AG04449 (cell line): ENCODE data around the gene TANK.
A peak's percentile ranks its signal among the peaks of the same experiment; 100 is the strongest.

ENCODE experiments used
- CTCF ChIA-PET: fragments of 350-600 bp; formaldehyde crosslinking; extraction: SDS; loops from one replicate; lab custom pipeline; 2021; ENCODE audit warnings: antibody characterized with exemption; lab: Yijun Ruan, JAX
- POLR2A ChIA-PET: fragments of 400-600, 350-600 bp; formaldehyde crosslinking; extraction: SDS; loops from one replicate; lab custom pipeline; 2020; ENCODE audit warnings: antibody characterized with exemption, inconsistent platforms; lab: Yijun Ruan, JAX
- DNase-seq: peaks from one replicate; pipeline ENCODE4 v3.0.0-alpha.2; 2010; ENCODE audit warnings: low read depth, low spot score
- H3K4me3 ChIP-seq: 2 replicates; pipeline ENCODE4 v1.5.1; 2011; ENCODE audit warnings: low read depth, mild to moderate bottlenecking, control low read depth, low read length
- TF ChIP-seq, protein P1 (sequence below): IDR thresholded peaks from one replicate; pipeline ENCODE4 v1.5.1; 2011; ENCODE audit warnings: mild to moderate bottlenecking, moderate library complexity, low read length, control low read depth, inconsistent platforms; ENCODE audit not compliant: insufficient read depth; ENCODE audit errors: missing control alignments

The TANK gene

DNA sequence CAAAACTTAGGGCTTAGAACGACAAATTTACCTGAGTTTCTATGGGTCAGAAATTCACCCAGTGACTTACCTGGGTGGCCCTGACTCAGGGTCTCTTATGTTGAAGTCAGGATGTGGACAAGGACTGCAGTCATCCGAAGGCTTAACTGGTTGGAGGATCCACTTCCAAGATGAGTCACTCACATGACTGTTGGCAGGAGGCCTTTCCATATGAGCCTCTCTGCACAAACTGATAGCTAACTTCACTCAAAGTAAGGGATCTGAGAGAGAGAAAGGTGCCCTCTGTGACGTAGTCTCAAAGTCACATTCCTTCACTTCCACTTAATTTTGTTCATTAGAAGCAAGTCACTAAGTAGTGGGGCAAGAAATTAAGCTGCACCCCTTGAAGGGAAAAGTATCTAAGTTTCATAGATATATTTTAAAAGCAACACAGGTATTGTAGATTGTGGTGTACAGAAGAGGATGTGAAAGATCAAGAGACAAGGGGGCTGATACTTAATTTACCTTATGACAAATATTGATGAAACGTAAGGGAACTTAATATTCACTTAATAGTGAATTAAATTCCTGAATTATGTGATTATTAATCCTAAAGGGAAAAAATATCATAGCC, 48.4 kb downstream of the TANK start:
- TF ChIP-seq, protein P1, sequence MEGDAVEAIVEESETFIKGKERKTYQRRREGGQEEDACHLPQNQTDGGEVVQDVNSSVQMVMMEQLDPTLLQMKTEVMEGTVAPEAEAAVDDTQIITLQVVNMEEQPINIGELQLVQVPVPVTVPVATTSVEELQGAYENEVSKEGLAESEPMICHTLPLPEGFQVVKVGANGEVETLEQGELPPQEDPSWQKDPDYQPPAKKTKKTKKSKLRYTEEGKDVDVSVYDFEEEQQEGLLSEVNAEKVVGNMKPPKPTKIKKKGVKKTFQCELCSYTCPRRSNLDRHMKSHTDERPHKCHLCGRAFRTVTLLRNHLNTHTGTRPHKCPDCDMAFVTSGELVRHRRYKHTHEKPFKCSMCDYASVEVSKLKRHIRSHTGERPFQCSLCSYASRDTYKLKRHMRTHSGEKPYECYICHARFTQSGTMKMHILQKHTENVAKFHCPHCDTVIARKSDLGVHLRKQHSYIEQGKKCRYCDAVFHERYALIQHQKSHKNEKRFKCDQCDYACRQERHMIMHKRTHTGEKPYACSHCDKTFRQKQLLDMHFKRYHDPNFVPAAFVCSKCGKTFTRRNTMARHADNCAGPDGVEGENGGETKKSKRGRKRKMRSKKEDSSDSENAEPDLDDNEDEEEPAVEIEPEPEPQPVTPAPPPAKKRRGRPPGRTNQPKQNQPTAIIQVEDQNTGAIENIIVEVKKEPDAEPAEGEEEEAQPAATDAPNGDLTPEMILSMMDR = no peak
- H3K4me3 ChIP-seq = no peak overlapping the region
- DNase-seq = peak; percentile 17
- ChIA-PET CTCF (no interaction called here), POLR2A (no interaction called here)

DNA sequence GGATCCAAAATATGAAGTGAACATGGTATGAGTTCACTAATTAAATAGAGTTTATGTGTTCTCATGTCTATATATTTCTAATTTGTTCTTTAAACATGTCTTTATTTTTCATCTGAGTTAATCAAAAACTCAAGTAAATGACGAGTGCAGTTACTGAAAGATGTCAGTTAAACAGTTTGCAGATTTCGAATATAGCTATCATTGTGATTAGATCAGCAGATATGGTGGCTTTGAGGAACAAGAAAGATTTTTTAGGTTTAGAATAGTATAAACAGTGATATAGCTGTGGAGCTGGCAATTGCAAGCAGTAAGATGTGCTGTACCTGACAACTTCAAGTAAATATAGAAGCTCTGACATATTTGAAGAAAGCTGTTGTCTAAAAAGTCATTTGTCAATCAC, 49.7 kb downstream of the TANK start:
- no peak for DNase-seq
- TF ChIP-seq, protein P1 = no peak
- ChIA-PET POLR2A (no interaction called here), CTCF (no interaction called here)
- H3K4me3 ChIP-seq = no peak overlapping the region

DNA sequence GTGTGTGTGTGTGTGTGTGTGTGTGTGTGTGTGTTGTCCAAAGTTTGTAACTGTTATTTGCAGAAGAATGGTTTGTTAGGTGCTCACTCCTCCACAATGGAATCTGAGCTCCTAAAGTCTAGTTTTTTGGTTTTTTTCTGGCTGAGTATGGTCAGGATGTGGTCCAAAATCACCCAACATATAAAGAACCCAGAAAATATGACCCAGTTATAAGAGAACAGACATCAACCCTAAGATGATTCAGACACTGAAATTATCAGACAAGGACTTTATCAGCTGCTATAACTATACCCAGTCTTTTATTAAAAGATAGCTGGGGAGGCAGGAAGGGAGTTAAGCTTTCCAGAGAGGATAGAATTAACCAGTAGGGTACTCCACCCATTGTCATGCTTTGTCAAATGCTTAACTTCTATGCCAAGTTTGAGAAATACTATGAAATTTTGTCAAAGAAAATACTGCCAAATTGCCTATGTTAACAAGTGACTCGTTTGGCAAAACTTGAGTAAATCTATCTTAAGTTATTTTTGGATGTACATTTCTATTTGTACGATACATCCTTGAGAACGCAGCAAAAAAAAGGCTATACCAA, 57.5 kb downstream of the TANK start:
- H3K4me3 ChIP-seq = no peak overlapping the region
- DNase-seq = no peak
- TF ChIP-seq, protein P1 = no peak
- ChIA-PET CTCF (interaction anchor here (0.7 to 1.7 kb wide), 4 partner anchors 10 to 729 kb away, joined by 3 to 5 read pairs (median 3); no protein-coding TSS in a partner anchor), POLR2A (no interaction called here)

DNA sequence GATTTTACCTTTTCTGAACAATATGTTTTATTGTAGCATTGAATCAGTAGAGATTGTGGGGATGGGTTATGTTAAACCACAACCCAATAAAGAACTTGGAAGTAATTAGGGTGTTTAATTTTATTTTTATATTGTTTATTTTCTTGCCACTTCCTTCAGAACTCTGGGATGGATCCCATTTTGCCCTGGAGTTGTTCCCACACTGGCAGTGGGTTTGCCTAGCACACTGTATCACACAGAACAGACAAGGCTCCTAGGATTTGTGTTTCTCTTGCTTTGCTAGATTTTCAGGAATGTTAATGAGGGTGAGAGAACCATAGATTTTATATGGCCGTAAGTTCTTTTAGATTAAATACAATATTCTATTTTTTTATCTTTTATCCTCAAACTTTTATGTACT, 59.0 kb downstream of the TANK start:
- POLR2A ChIA-PET = no interaction called here
- TF ChIP-seq, protein P1 = no peak
- DNase-seq = no peak
- CTCF ChIA-PET = interaction anchor here (6.7 kb wide), 1 partner anchor 51 kb away, joined by 48 read pairs; no protein-coding TSS in a partner anchor
- H3K4me3 ChIP-seq = no peak overlapping the region

DNA sequence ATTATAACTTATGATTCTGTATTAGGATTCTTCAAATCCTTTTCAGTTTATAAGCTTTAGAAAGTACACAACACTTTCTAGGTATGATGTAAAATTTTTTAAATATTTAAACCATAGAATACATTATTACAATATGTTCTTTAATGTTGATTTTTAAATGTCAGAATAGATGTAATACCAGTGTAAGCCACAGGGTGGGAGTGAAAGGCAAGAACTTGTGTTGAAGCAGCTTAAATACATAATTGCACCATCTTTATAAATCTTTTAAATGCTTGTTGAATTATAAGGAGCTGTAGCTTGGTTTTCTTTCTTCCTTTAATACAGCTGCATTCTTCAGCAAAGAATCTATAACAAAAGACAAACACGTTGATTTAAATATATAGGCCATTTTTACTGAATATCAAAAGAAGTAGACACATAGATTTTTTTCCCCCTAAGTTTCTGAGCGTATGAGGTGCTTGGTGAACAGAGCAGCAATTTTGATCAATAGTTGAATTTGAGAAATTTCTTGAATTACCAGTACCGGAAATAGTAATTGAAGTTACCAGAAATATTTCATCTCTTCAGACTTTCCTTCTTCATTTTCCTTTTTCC, 63.0 kb downstream of the TANK start:
- DNase-seq = no peak
- ChIA-PET POLR2A (no interaction called here), CTCF (interaction anchor here (0.9 to 6.7 kb wide), 23 partner anchors 8 to 725 kb away, joined by 3 to 80 read pairs (median 5); no protein-coding TSS in a partner anchor)

More for the DNA sequence above, 63.0 kb downstream of the TANK start:
- no peak overlapping the region for H3K4me3 ChIP-seq
- TF ChIP-seq, protein P1 = peak; percentile 33
